ENCODE results near the gene TRIM34. TPM values are rescaled to one million over a fixed set of nuclear protein-coding genes. Genes with fewer than 3 reads are reported as not detected.

Gene TRIM34
- total RNA-seq, 1 experiment from 2014 or later: 0.42 TPM

GRCh38 chr11:5679811-5680210 is 55.0 kb downstream of the TRIM34 start:
- RAD21 ChIA-PET (ENCODE audit: low non-redundant PET in 1 of 2, low total read pairs in 2 of 2, uncharacterized antibody in 2 of 2, unreplicated experiment in 2 of 2): no interaction called here
- Histone ChIP-seq H2AFZ (ENCODE audit: low read depth, low read length, poor library complexity, severe bottlenecking) (no peak overlapping the region), H3K79me2 (ENCODE audit: insufficient read depth, low read length) (no peaks in the 10 kb centered on the region), H3K9me2 (ENCODE audit: insufficient read depth) (no peaks in the 10 kb centered on the region), H3K4me1 (ENCODE audit: control insufficient read depth in 1 of 2, insufficient read depth in 2 of 2, low read length in 2 of 2) (peaks cover 0 to 7% of the 10 kb centered on the region in 2 experiments; a peak in 2 of 4 replicates), H3K27me3 (ENCODE audit: insufficient read depth, low read length) (no peaks in the 10 kb centered on the region), H3K4me3 (replicated peaks in 1 of 2; ENCODE audit: low read depth in 1 of 2, low read length in 2 of 2) (no peak overlapping the region), H3K27ac (ENCODE audit: low read depth, low read length) (no peak overlapping the region), H4K20me1 (ENCODE audit: insufficient read depth) (no peaks in the 10 kb centered on the region), H3K9me3 (ENCODE audit: control insufficient read depth in 1 of 2, insufficient read depth in 1 of 2, low read depth in 1 of 2, low read length in 2 of 2) (no peaks in the 10 kb centered on the region), H3K36me3 (ENCODE audit: control insufficient read depth in 1 of 2, insufficient read depth in 2 of 2, low read length in 2 of 2) (peaks cover 0 to 3% of the 10 kb centered on the region in 2 experiments; a peak in 2 of 4 replicates), H3K9ac (ENCODE audit: low read length) (no peak overlapping the region), H3K4me2 (ENCODE audit: low read length) (no peak overlapping the region)
- TF ChIP-seq ZFX (IDR thresholded peaks at IDR 0.05) (no peak), YY1 (IDR thresholded peaks at IDR 0.05; ENCODE audit: extremely low read depth, insufficient replicate concordance, low read depth, low read length) (no peak), JUND (IDR thresholded peaks at IDR 0.05) (no peak), EGR1 (IDR thresholded peaks at IDR 0.05; ENCODE audit: low read depth) (no peak), POLR2A (IDR thresholded peaks at IDR 0.05; ENCODE audit: borderline replicate concordance, extremely low read depth, insufficient read depth, insufficient read length) (no peak), EZH2phosphoT487 (IDR thresholded peaks at IDR 0.05; ENCODE audit: borderline replicate concordance) (no peak), SP1 (IDR thresholded peaks at IDR 0.05; ENCODE audit: low read depth) (no peak), TCF7L2 (IDR thresholded peaks at IDR 0.05; ENCODE audit: borderline replicate concordance, extremely low read depth, insufficient read depth, insufficient read length) (no peak), ZNF274 (IDR thresholded peaks at IDR 0.05; ENCODE audit: low read depth, low read length) (no peak), EZH2 (IDR thresholded peaks at IDR 0.05) (no peak), MAX (IDR thresholded peaks at IDR 0.05) (no peak), CBX3 (IDR thresholded peaks at IDR 0.05; ENCODE audit: low read depth) (no peak), ZBTB33 (IDR thresholded peaks at IDR 0.05; ENCODE audit: extremely low read depth, insufficient replicate concordance, low read length) (no peak), SIN3A (IDR thresholded peaks at IDR 0.05; ENCODE audit: low read depth) (no peak), REST (IDR thresholded peaks at IDR 0.05; ENCODE audit: low read depth) (no peak), POLR2AphosphoS5 (IDR thresholded peaks at IDR 0.05; ENCODE audit: low read depth, low read length) (no peak), FOSL1 (IDR thresholded peaks at IDR 0.05; ENCODE audit: low read depth) (no peak), RAD21 (IDR thresholded peaks at IDR 0.05; ENCODE audit: low read depth) (no peak), CEBPB (IDR thresholded peaks at IDR 0.05; ENCODE audit: low read depth) (no peak)
- POLR2A ChIA-PET: no interaction called here
- intact Hi-C loops (cut with micrococcal nuclease): loop anchor here (10.0 kb wide), 1 partner anchor 645 kb away; the partner anchor contains the start of gene CAVIN3
- CTCF ChIA-PET: no interaction called here
- DNase-seq (ENCODE audit: low read depth, low spot score) (no peak), ATAC-seq (no peak)
- BruUV-seq (replicated peaks): no TSS peak

Data from HCT116 (cell line).